HG03060 (cell line): ENCODE data around the gene PLA2G12B.
"Not testable (repeated sequence)": the region's sequence is repeated elsewhere in the genome, so short reads cannot be mapped to it uniquely, and the experiment has no call there.

Source experiments
- ATAC-seq: cut with Tn5 transposase; IDR thresholded peaks from one replicate; pipeline ENCODE4 v1.9.1; 2021; ENCODE audit warnings: low read depth, moderate number of reproducible peaks; ENCODE audit not compliant: unreplicated experiment

The PLA2G12B gene

DNA sequence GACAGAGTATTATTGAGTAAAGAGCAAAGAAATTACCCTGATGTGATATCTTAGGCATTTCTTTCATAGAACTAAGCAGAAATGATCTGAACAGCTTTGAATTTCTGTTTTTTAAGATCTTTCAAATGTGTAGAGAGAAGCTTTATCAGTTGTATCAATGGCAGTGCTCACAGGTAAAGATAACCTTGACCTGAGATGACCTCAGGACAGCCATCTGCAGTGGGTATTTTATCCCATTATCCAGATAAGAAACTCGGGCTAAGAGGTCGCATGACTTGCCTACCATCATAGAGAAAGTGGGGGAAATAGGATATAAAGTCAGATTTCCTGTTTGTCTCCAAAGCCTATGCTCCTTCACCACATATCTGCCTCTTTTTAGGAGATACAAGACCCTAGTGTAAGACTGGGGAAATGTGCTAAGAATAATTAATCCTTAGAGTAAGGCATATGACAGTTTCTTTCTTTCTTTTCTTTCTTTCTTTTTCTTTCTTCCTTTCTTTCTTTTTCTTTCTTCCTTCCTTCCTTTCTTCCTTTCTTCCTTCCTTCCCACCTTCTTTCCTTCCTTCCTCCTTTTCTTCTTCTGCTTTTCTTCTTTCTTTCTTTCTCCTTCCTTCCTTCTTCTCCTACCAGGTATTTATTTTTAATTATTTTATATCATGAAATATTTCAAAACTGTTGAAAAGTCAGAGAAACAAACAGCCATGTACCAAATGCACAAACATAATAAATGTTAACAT, 10.9 kb downstream of the PLA2G12B start:
- ATAC-seq: no peak

DNA sequence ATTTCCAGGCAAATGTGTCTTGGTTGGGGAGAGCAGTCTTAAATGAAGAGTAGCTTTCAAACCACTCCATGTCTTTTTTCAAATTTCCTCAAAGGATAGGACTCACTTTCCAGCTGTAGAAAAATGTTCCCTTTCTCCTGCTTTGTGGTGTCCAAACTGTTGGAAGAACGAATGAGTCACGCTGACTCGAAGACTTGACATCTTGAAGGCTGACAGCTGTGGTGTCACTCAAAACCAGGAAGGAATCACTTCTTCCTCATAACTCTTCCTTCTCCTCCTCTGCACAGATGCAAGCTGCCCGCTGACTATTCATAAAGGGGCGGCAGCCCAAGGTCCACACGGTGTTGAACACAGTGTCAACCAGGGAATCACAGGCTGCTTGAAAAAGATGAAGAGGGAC, 19.2 kb downstream of the PLA2G12B start:
- ATAC-seq: no peak

DNA sequence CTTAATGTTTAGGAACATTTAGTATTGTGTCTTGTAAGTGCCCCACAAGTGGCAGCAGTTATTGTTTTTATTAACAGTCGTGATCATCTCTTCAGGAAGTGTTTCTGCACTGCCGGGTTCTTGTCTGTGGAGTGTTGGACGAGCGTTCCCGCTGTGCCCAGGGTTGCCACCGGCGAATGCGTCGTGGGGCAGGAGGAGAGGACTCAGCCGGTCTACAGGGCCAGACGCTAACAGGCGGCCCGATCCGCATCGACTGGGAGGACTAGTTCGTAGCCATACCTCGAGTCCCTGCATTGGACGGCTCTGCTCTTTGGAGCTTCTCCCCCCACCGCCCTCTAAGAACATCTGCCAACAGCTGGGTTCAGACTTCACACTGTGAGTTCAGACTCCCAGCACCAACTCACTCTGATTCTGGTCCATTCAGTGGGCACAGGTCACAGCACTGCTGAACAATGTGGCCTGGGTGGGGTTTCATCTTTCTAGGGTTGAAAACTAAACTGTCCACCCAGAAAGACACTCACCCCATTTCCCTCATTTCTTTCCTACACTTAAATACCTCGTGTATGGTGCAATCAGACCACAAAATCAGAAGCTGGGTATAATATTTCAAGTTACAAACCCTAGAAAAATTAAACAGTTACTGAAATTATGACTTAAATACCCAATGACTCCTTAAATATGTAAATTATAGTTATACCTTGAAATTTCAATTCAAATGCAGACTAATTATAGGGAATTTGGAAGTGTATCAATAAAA, 22.2 kb downstream of the PLA2G12B start:
- no peak for ATAC-seq

DNA sequence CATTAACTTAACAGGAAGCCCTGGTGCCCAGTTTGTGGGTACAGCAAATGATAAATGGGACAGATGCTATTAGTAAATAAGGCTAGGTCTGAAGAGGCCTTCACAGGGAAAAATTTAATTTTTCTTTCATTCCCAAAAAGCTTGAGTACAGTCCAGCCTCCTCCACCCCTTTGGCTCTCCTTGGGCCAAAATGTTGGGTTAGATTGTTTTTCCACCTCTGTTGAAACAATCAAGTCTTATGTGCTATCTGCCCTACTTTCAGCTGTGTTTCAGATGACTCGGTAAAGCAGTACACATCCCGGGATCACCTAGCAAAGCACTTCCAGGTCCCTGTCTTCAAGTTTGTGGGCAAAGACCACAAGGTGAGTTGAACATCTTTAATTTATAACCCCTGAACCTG, 24.3 kb downstream of the PLA2G12B start:
- no peak for ATAC-seq

DNA sequence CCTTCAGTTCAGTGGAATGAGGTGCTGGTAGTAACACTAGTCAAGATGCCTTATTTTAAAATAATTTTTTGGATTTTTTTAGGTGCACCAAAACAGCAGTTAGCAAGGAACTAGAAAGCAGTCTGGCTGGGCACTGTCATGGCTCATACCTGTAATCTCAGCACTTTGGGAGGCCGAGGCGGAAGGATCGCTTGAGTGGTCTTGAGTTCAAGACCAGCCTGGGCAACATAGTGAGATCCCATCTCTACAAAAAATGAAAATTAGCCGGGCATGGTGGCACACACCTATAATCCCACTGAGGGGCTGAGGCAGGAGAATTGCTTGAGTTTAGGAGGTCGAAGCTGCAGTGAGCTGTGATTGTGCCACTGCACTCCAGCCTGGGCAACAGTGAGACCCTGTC, 25.8 kb downstream of the PLA2G12B start:
- no peak for ATAC-seq

DNA sequence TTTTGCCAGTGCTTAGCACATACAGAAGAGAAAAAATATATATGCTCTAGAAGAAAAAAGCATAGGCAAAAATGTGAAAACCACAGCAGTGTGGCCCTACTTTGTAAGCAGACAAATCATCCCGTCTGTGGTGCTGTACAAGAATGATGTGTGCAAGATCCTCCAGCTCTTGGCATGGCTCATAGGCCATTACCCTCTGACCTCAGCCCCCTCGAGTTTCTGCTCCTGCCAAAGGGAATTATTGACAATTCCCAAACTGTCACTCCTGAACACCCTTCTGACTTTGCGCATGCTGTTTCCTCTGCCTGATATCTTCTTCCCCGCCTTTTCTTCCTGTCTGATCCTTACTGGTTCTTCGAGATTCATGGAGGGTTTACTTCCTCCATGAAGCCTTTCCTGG, 27.1 kb downstream of the PLA2G12B start:
- no peak for ATAC-seq

DNA sequence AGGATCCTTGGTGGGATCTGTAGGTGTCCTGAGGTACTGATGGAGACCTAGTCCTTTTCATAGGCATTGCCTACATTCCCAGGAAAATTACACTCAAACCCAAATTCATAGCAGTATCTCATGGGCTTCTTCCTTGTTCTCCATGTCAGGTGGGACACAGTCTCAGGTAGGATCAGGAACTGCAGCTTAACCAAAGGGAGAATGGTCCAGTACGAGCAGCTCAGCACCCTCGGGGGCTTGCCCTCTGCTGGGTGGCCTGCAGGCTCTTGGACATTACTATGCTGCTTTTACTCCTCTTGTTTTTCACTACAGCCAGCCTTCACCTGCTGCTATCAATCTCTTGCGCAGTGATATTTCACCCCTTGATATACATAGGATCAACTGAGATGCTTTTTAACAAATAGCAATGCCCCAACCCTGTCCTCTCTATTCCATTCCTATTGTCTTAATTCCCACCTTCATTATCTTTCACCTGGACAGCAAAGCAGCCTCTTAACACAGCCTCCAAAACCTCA, 28.6 kb downstream of the PLA2G12B start:
- ATAC-seq: no peak

DNA sequence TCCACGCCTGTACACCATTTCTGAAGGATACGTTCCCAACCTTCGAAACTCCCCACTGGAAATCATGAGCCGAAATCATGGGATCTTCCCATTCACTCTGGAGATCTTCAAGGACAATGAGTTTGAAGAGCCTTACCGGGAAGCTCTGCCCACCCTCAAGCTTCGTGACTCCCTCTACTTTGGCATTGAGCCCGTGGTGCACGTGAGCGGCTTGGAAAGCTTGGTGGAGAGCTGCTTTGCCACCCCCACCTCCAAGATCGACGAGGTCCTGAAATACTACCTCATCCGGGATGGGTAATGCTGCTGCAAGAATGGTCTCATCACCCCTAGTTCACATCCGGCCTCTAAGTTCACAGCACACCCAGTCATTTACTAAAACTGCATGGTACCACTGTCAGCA, 30.3 kb downstream of the PLA2G12B start:
- no peak for ATAC-seq

DNA sequence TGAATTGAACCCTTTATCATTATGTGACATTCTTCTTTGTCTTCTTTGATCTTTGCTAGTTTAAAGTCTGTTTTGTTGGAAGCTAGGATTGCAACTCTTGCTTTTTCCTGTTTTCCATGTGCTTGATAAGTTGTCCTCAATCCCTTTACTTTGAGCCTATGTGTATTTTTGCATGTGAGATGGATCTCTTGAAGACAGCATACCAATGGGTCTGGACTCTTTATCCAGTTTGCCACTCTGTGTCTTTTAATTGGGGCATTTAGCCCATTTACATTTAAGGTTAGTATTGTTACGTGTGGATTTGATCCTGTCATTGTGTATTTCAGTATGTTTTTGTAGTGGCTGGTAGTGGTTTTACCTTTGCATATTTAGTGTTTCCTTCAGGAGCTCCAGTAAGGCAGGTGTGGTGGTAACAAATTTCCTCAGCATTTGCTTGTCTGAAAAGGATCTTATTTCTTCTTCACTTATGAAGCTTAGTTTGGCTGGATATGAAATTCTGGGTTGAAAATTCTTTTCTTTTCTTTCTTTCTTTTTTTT, 33.4 kb downstream of the PLA2G12B start:
- not testable (repeated sequence) for ATAC-seq

DNA sequence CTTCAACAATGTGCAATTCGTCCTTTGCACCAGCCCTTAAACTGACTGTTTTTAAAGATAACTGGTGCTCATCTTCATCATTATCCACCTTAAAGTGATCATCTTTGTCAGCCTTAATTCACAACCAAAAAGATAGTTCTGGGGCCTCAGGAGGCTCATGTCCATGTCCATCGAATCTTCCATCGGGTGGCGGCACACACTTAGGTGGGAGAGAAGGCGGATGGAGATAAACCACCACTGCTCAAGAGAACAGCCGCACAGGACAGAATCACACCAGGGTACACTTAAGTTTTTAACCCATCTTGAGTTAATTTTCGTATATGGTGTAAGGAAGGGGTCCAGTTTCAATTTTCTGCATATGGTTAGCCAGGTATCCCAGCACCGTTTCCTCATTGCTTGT, 36.3 kb downstream of the PLA2G12B start:
- ATAC-seq: no peak

DNA sequence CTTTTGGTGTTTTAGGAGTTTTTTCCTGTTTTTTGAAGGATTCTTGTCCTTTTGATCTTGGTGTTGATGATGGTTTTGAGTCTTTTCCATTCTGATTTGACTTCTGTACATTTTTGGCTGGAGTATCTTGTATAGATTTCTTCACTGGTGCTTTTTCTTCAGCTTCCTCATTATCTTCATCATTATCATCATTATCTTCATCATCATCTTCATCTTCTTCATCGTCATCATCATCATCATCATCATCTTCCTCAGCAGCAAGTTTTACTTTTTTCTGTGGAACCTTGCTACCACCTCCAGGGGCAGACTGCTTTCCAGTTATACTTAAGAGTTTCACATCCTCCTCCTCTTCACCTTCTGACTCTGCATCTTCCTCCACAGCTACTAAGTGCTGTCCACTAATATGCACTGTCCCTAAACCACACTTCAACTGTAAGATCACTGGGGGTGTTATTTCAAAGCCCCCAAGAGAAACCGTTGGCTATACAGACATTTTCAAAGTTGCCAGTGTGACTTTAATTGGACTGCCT, 36.7 kb downstream of the PLA2G12B start:
- not testable (repeated sequence) for ATAC-seq

DNA sequence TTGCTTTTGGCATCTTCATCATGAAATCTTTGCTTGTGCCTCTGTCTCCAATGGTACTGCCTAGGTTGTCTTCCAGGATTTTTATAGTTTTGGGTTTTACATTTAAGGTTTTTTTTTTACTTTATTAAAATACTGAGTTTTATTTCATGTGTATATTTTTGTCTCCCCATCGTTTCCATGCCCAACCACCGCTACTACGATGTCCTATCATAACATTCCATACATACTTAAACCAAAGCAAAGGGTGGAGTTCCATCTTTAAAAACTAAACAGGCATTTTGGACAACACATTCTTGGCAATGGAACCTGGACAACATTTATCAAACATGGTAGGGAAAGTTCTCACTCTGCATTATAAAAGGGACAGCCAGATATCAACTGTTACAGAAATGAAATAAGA, 37.4 kb downstream of the PLA2G12B start:
- not testable (repeated sequence) for ATAC-seq

DNA sequence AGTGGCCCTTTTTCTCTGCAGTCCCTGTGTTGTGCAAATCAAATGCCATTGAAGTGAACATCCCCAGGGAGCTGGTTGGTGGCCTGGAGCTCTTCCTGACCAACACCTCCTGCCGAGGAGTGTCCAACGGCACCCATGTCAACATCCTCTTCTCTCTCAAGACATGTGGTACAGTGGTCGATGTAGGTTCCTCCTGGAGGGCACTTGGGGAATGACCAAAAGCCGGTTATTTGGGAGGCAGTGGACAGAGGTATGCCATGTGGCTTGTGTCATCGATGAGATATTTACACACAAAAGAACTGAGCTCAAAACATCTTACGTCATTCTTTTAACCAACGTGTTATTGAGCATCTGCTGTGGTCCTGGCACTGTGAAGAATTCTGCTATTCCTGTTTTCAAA, 41.3 kb downstream of the PLA2G12B start:
- ATAC-seq: no peak

DNA sequence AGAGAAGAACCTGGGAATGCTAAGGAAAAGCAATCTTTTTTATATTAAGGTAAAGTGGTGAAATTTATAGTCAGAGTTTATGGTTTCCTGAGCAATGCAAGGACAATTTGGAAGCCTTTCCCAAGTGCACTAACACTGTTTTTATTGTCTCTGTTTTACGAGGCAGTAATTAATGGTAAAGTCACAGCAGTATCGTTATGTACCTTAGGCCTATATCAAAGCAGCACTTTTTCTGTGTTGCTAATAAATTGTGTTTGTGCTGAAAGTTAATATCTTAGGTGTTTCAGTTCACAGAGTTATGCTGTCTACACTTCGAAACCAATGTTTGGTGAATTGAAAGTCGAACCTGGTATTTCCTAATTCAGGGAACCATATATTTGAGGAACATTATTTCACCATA, 41.9 kb downstream of the PLA2G12B start:
- no peak for ATAC-seq

DNA sequence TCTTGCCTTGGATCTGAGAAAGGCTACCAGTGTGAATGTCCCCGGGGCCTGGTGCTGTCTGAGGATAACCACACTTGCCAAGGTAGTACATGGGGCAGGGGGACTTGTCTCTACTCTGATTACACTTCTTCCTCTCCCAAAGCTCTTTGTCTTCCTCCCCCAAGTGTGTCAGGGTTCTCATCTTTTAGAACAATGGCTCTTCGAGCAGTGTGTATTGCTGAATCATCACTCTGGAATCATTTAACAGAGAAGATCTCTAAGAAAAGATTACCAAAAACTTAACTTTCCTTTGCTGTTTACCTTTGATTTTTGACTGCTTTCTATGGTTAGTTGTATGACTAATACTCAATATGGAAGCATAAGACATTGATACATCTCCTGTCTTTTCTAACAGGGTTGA, 42.8 kb downstream of the PLA2G12B start:
- no peak for ATAC-seq

DNA sequence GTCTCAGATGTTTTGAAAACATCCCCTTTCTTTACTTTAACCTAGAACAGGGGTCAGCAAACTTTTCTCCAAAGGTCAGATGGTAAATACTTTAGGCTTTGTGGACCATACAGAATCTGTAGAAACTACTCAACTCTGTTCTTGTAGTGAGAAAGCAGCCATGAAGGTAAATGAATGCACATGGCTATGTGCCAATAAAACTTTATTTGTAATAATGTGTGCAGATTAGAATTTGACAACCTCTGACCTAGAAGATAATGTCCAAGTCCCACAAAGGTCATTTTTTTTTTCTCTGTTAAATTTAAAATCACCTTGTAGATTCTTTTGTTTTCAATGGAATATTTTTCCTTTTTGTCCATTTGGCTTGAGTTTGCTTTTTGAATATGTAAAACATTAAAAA, 43.9 kb downstream of the PLA2G12B start:
- ATAC-seq: no peak

DNA sequence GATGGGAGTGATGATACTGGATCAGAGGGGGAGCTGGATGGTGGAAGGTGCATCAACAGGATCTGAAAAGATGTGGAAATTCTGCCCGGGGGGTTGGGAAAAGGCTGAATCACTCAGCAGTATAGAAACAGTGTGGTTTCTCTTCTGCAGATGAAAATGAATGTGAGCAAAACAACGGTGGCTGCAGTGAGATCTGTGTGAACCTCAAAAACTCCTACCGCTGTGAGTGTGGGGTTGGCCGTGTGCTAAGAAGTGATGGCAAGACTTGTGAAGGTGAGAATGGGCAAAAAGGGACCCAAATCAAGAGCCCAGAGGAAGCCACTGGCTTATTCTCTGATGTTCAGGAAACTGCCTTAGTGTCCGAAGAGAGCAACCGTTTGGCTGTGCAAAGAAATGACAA, 48.2 kb downstream of the PLA2G12B start:
- no peak for ATAC-seq

DNA sequence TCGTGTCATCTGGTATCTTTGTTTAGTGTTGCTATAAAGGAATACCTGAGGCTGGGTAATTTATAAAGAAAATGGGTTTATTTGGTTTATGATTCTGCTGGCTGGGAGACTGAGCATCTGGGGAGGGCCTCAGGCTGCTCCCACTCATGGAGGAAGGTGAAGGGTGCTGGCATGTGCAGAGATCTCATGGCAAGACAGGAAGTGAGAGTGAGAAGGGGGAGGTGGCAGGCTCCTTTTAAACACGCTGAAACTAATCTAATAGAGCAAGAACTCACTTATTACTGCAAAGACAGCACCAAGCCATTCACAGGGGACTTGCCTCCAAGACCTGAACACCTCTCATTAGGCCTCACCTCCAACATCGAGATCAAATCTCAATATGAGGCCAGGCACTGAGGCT, 49.8 kb downstream of the PLA2G12B start:
- ATAC-seq: no peak

DNA sequence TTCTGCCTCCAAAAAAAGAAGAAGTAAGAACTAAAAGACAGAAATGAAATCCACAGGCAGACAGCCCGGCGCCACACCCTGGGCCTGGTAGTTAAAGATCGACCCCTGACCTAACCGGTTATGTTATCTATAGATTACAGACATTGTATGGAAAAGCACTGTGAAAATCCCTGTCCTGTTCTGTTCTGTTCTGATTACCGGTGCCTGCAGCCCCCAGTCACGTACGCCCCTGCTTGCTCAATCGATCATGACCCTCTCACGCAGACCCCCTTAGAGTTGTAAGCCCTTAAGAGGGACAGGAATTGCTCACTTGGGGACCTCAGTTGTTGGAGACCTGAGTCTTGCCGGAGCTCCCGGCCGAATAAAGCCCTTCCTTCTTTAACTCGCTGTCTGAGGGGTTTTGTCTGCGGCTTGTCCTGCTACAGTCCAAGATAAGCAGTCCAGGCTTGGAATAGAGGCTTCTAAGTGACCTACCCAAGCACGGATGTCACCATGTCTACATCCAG, 50.6 kb downstream of the PLA2G12B start:
- not testable (repeated sequence) for ATAC-seq

DNA sequence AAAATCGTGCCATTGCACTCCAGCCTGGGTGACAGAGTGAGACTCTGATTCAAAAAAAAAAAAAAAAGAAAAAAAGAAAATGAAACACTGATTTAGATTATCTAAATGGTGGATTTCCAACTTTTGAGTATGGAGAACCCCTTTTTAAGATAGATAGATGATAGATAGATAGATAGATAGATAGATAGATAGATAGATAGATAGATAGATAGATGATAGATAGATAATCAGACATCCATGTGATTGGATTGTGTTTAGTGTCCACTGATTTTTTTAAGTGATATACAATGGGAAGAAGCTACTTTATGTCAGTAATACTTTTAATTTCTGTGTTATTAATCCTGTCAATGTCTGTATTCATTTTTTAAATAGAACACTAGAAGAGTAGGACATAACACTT, 55.1 kb downstream of the PLA2G12B start:
- ATAC-seq: no peak

DNA sequence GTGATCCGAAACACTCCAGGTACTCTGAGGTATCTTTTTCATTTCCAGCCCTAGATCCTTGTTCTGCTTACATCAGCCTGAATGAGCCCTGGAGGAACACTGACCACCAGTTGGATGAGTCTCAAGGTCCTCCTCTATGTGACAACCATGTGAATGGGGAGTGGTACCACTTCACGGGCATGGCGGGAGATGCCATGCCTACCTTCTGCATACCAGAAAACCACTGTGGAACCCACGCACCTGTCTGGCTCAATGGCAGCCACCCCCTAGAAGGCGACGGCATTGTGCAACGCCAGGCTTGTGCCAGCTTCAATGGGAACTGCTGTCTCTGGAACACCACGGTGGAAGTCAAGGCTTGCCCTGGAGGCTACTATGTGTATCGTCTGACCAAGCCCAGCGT, 56.0 kb downstream of the PLA2G12B start:
- no peak for ATAC-seq
